Measurements from ENCODE around the gene REEP3.

REEP3 gene

GRCh38 chr10:63515002-63515763 lies 6.0 kb upstream of the REEP3 start:
- no peak for DNase-seq

GRCh38 chr10:63516207-63516606 lies 5.0 kb upstream of the REEP3 start:
- DNase-seq = no peak

- DNase-seq = no peak
Observed at GRCh38 chr10:63518690-63519288, 2.4 kb upstream of the REEP3 start.

- peak; percentile 60 to 83 for DNase-seq
Observed at GRCh38 chr10:63521416-63522276, 445 bp downstream of the REEP3 start.

- DNase-seq = no peak
Observed at GRCh38 chr10:63522277-63522687, 1.1 kb downstream of the REEP3 start.

GRCh38 chr10:63522995-63523394 lies 1.8 kb downstream of the REEP3 start:
- DNase-seq = no peak

GRCh38 chr10:63525021-63525420 lies 3.8 kb downstream of the REEP3 start:
- DNase-seq = no peak

GRCh38 chr10:63527401-63527800 lies 6.2 kb downstream of the REEP3 start:
- no peak for DNase-seq

GRCh38 chr10:63528084-63528744 lies 7.0 kb downstream of the REEP3 start:
- DNase-seq = no peak

- no peak for DNase-seq
Observed at GRCh38 chr10:63530409-63530808, 9.2 kb downstream of the REEP3 start.

- no peak for DNase-seq
Observed at GRCh38 chr10:63534723-63535122, 13.5 kb downstream of the REEP3 start.

GRCh38 chr10:63536698-63537097 lies 15.5 kb downstream of the REEP3 start:
- DNase-seq = no peak

- DNase-seq = no peak
Observed at GRCh38 chr10:63537536-63537935, 16.3 kb downstream of the REEP3 start.

- DNase-seq = no peak
Observed at GRCh38 chr10:63539377-63539776, 18.2 kb downstream of the REEP3 start.

GRCh38 chr10:63539994-63540393 lies 18.8 kb downstream of the REEP3 start:
- DNase-seq = no peak

- DNase-seq = no peak
Observed at GRCh38 chr10:63542835-63543575, 21.8 kb downstream of the REEP3 start.

GRCh38 chr10:63543576-63543962 lies 22.4 kb downstream of the REEP3 start:
- no peak for DNase-seq

GRCh38 chr10:63544418-63544817 lies 23.2 kb downstream of the REEP3 start:
- DNase-seq = no peak

- DNase-seq = peak; percentile 30 to 32
Observed at GRCh38 chr10:63547628-63548360, 26.6 kb downstream of the REEP3 start.

- no peak for DNase-seq
Observed at GRCh38 chr10:63548860-63549259, 27.7 kb downstream of the REEP3 start.

GRCh38 chr10:63549810-63550209 lies 28.6 kb downstream of the REEP3 start:
- no peak for DNase-seq

Data from inflammatory macrophage (primary cell).